NCI-H2081 (cell line): ENCODE measurements around the gene GOSR1.
"Not testable (repeated sequence)": the region's sequence is repeated elsewhere in the genome, so short reads cannot be mapped to it uniquely, and the experiment has no call there.

Source experiments
- DNase-seq, 2 experiments: peaks; one replicate each; lab custom pipeline; 2025; lab: John Stamatoyannopoulos, UW

Gene GOSR1

GRCh38 chr17:30505868-30506417, 28.7 kb downstream of the GOSR1 start:
- no peak for DNase-seq

GRCh38 chr17:30506481-30506880, 29.3 kb downstream of the GOSR1 start:
- no peak for DNase-seq

GRCh38 chr17:30513346-30513745, 36.1 kb downstream of the GOSR1 start:
- DNase-seq: no peak

- DNase-seq: no peak
Observed at GRCh38 chr17:30514895-30515596, 37.8 kb downstream of the GOSR1 start.

- DNase-seq: no peak
Observed at GRCh38 chr17:30517786-30518185, 40.6 kb downstream of the GOSR1 start.

GRCh38 chr17:30519166-30519565, 42.0 kb downstream of the GOSR1 start:
- no peak for DNase-seq

GRCh38 chr17:30519707-30520106, 42.5 kb downstream of the GOSR1 start:
- DNase-seq: no peak

GRCh38 chr17:30520436-30520835, 43.2 kb downstream of the GOSR1 start:
- DNase-seq: no peak

GRCh38 chr17:30520882-30521281, 43.7 kb downstream of the GOSR1 start:
- DNase-seq: no peak

GRCh38 chr17:30521766-30522165, 44.6 kb downstream of the GOSR1 start:
- DNase-seq: no peak

- not testable (repeated sequence) for DNase-seq
Observed at GRCh38 chr17:30523236-30523635, 46.0 kb downstream of the GOSR1 start.

- no peak for DNase-seq
Observed at GRCh38 chr17:30524847-30525246, 47.6 kb downstream of the GOSR1 start.

- DNase-seq: no peak
Observed at GRCh38 chr17:30526401-30526800, 49.2 kb downstream of the GOSR1 start.

GRCh38 chr17:30528701-30529100, 51.5 kb downstream of the GOSR1 start:
- not testable (repeated sequence) for DNase-seq

GRCh38 chr17:30530346-30531025, 53.3 kb downstream of the GOSR1 start:
- no peak for DNase-seq

- no peak for DNase-seq
Observed at GRCh38 chr17:30532871-30533270, 55.7 kb downstream of the GOSR1 start.

- DNase-seq: no peak
Observed at GRCh38 chr17:30534298-30534697, 57.1 kb downstream of the GOSR1 start.

- no peak for DNase-seq
Observed at GRCh38 chr17:30534938-30535921, 58.0 kb downstream of the GOSR1 start.

- not testable (repeated sequence) for DNase-seq
Observed at GRCh38 chr17:30536846-30537245, 59.6 kb downstream of the GOSR1 start.

- DNase-seq: not testable (repeated sequence)
Observed at GRCh38 chr17:30537667-30538066, 60.5 kb downstream of the GOSR1 start.

GRCh38 chr17:30541802-30542201, 64.6 kb downstream of the GOSR1 start:
- DNase-seq: no peak

- no peak for DNase-seq
Observed at GRCh38 chr17:30543456-30543855, 66.2 kb downstream of the GOSR1 start.
